Astrocyte of the cerebellum (primary cell): ENCODE results near the gene SVOPL.

Source experiments
- DNase-seq: peaks from one replicate; pipeline ENCODE4 v3.0.0-alpha.2; 2011; ENCODE audit warnings: low read depth
- H3K4me3 ChIP-seq: 2 replicates; pipeline ENCODE4 v1.5.1; 2011; ENCODE audit warnings: mild to moderate bottlenecking, low read depth, low read length, moderate library complexity
- CTCF ChIP-seq: IDR thresholded peaks from 2 replicates; pipeline ENCODE4 v1.5.1; 2012; ENCODE audit warnings: low read length, low read depth, moderate library complexity, mild to moderate bottlenecking; ENCODE audit errors: missing control alignments
- in situ Hi-C: cut with HindIII; loops from 2 replicates; pipeline ENCODE4 v1.10.0; 2017; ENCODE audit warnings: low sequenced_read_pairs

SVOPL gene

GRCh38 chr7:138568655-138569054 lies 132.5 kb downstream of the SVOPL start:
- DNase-seq = no peak
- H3K4me3 ChIP-seq = no peak overlapping the region
- in situ Hi-C loops = no loop called here
- TF ChIP-seq CTCF = no peak

- H3K4me3 ChIP-seq = no peak overlapping the region
- no peak for DNase-seq
- in situ Hi-C loops = no loop called here
- no peak for TF ChIP-seq CTCF
Measured at GRCh38 chr7:138565451-138566114, 135.6 kb downstream of the SVOPL start.

GRCh38 chr7:138565071-138565450 lies 136.1 kb downstream of the SVOPL start:
- in situ Hi-C loops = no loop called here
- no peak for TF ChIP-seq CTCF
- no peak for DNase-seq
- H3K4me3 ChIP-seq = no peak overlapping the region

GRCh38 chr7:138564365-138564764 lies 136.8 kb downstream of the SVOPL start:
- no peak overlapping the region for H3K4me3 ChIP-seq
- no peak for TF ChIP-seq CTCF
- in situ Hi-C loops = no loop called here
- no peak for DNase-seq

- no peak for TF ChIP-seq CTCF
- in situ Hi-C loops = no loop called here
- DNase-seq = no peak
- H3K4me3 ChIP-seq = no peak overlapping the region
Measured at GRCh38 chr7:138563808-138564207, 137.4 kb downstream of the SVOPL start.

GRCh38 chr7:138559448-138559847 lies 141.7 kb downstream of the SVOPL start:
- no peak for TF ChIP-seq CTCF
- H3K4me3 ChIP-seq = no peak overlapping the region
- in situ Hi-C loops = no loop called here
- DNase-seq = no peak
